ENCODE results near the gene EIF2S2.

DNA sequence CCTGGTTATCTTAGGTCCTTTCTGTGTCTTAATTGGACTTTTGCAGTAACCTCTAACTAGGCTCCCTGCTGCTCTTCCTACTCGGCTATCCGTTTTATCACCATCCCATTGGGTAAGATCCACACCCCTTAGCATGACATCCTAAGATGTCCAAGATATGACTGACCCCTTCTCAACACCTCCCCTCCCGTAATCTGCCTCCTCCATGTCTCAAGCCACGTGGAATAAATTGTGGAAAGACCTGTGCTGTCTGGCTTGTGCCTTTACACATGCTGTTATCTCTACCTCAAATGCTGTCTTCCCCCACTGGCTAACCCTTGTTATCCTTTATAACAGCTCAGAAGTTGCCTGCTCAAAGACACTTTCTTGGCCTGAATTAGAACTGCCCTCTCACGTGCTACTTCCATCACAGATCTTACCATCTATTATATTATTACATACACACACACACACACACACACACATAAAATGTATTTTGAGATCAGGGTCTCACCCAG, 26.5 kb downstream of the EIF2S2 start:
- TF ChIP-seq CTCF (IDR thresholded peaks at IDR 0.05), result no peak
- no peak for TF ChIP-seq EP300 (IDR thresholded peaks at IDR 0.05)
